Measurements from ENCODE around the gene MLLT6.

The MLLT6 gene

DNA sequence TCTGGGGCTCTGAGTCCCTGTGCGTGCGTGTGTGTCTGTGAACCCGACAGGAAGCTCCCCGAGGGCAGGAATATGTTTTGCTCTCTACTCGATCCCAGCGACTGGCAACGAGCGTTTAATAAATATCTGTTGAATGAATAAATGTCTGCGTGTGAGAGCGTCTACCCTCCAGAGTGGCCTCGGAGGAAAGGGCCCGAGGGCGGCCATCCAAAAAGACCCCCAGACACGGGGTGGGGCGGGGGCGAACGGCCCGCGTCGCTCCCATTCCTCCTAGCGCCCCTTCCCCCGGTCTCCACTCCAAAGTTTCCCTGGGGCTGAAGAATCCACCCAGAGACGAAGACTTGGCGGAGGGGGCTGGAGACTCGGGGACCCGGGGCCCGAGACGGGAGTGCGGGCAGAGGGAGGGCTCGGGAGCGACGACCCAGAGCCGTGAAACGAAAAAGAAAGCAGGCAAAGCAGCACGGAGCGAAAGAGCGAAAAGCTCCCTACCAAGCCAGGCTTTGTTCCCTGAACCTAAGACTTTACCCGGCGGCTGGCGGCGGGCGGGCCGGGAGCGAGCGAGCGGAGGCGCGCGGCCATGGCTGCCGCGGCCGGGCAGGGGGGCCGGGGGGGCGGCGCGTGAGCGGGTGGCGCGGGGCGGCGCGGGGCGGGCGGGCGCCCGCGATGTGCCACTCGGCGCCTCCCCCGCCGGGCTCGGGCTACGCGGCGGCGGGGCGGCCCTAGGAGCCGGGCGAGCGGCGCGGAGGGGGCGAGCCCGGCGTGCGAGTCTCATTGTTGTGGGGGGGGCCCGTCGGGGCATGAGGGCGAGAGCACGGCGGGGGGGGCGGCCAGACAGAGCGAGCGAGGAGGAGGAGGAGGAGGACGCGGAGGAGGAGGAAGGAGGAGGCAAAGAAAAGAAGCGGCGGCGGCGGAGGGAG, at the start of gene MLLT6:
TSS of gene MLLT6 (plus strand) at position 668 of the 917 bp plus-strand sequence. CDS start 360 bp downstream, outside the sequence.
- peak; percentile 43 for DNase-seq

GRCh38 chr17:38656959-38657823, 47.9 kb upstream of the MLLT6 start:
- DNase-seq: no peak

- DNase-seq: no peak
These were observed 47.0 kb upstream of the MLLT6 start for GRCh38 chr17:38657824-38658740.

- DNase-seq: no peak
These were observed 46.2 kb upstream of the MLLT6 start for GRCh38 chr17:38658741-38659345.

DNA sequence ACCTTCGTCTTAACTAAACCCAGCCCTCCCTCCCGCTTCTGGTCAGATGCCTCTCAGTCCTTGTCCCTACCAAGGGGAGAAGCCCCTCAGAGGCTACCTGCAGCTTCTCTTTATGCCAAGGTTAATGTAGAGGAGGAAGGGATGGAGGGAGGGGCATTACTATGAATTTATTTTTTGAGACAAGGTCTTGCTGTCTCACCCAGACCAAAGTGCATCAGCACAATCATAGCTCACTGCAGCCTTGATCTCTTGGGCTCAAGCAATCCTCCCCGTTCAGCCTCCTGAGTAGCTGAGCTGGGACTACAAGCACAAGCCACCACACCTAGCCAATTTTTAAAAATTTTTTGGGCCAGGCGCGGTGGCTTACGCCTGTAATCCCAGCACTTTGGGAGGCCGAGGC, 45.7 kb upstream of the MLLT6 start:
- no peak for DNase-seq

DNA sequence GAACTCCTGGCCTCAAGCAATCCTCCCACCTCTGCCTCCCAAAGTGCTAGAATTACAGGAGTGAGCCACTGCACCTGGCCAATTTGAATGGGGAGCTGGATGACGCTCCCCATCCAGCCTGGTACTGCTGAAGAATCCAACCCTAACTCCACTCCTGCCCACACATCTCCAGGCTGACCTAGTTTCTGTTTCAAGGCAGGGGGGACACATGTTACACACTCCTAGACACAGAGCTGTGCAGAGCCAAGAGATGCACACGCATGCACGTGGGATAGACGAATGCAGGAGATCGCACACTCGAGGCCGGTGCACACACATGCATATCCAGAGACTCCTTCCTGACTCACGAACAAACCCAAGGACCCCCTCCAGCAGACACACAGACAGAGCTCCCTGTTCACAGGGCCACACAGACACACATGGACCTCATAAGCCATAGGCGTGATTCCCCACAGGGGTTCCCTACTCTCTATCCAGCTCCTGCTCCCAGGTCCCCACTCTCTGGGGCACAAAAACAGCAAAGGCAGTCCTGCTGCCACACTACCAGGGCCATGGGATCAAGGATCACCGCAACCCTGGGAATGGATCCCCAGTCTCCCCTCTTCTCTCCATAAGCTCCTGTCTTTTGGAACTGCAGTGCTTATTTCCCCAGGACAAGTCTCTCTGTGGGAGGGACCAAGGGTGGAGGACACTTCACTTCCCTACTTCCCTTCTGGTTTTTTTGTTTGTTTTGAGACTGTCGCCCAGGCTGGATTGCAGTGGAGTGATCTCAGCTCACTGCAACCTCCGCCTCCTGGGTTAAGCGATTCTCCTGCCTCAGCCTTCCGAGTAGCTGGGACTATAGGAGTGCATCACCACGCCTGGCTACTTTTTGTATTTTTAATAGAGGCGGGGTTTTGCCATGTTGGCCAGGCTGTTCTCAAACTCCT, 44.7 kb upstream of the MLLT6 start:
- no peak for DNase-seq

DNA sequence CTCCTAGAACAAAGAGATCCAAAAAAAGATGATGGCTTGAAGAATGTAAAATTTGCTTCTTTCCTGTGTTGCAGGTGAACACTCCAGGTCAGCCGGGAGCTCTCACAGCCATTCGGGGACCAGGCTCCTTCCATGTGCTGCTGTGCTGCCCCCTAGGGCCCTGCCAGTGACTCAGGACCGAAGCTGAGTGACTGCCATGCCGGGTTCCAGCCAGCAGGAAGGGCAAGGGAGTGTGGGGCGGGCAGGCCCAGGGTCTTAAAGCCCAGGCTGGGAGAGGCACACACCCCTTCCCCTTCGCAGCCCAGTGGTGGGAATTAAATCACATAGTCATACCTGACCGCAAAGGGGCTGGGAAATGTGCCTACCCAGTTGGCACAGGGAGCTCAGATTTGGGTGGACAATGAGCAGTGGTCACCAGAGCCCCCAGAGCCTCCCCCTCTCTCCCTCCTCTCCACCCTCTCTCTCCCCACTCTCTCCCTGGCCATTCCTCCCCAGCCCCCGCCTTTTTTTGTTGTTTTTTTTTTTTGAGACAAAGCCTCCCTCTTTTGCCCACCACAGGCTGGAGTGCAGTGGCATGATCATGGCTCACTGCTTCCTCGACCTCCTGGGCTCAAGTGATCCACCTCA, 41.8 kb upstream of the MLLT6 start:
- peak; percentile 11 for DNase-seq

- DNase-seq: no peak
These were observed 41.0 kb upstream of the MLLT6 start for GRCh38 chr17:38663964-38664644.

DNA sequence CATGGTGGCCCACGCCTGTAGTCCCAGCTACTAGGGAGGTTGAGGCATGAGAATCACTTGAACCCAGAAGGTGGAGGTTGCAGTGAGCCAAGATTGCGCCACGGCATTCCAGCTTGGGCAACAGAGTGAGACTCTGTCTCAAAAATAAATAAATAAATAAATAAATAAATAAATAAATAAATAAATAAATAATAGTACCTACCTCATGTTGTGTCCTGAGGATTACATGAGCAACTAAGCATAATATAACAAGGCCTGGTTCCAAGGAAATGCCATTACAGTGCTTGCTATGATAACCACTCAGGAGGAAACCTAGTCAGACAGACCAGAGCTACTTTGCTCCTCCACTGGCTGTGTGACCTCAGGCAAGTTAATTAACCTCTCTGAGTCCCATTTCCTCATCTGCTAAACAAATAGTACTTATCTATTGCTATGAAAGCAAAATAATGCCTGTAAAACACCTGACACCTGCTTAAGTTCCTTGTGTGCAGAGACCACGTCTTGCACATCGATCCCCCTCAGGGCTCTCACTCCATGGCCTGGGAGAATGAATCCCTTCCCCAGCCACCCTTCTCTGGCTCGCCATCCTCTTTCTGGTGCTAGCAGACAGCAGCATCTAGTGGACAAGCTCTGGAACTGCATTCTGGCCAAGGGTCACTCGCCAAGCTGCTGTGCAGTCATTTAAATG, 37.8 kb upstream of the MLLT6 start:
- peak; percentile 8 for DNase-seq

- DNase-seq: no peak
These were observed 37.3 kb upstream of the MLLT6 start for GRCh38 chr17:38667787-38668122.

GRCh38 chr17:38669520-38669919, 35.6 kb upstream of the MLLT6 start:
- DNase-seq: no peak

- no peak for DNase-seq
These were observed 32.9 kb upstream of the MLLT6 start for GRCh38 chr17:38671939-38672720.

DNA sequence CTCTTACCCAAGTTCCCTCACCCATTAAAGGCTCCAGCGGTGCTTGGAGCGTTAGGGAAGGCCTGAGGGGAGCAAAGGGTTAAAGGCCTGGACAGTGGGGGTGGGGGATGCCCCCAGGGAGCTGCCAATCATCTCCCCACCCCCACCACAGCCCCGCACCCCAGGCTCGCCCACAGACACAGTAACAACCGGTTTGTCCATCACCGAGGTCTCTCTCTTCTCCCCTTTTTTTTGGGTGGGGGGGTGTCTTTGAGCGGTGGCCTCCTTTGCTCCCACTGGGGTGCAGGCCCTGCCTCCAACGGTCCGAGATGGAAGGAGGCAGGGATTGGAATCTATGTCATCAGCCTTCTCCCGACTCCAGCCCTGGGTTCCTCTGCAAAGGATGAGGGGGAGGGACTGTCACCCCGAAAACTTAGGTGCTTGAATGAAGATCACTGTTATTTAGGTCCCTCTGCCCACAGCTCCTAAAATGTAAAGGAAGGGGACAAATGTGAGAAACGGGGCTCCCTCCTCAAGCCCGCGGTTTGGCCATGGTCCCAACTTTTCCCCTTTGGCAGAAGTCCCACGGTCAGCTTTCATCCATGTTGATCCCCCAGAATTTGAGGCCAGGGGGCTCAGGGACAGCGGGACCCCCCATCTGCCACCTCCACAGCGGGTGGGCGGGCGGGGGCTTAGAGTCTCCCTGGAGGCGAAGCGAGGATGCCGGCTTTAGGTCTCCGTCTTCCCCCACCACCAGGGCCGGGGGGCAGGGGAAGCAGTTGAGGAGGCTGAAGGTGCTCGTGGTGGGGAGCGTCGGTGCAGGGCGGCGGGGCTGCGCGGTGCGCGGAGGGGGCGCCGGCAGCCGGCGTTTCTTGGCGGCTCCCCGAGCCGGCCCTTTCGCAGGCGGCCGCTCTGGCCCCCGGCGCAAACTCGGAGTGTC, 32.0 kb upstream of the MLLT6 start:
- no peak for DNase-seq

DNA sequence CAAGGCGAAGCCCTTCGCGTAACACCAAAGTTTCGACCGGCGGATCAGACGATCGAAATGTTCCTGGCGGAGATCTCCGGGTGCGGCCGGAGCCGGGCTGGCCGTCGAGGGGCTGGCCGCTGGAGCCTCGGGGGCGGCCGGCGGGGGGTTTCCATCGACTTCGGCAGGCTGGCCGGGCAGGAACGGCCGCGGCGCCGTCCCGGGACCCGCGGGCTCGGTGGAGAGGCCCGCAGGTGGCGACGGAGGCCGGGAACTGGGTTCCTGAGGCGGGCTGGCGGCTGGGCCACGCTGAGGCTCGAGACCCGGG, 31.4 kb upstream of the MLLT6 start:
- DNase-seq: no peak

DNA sequence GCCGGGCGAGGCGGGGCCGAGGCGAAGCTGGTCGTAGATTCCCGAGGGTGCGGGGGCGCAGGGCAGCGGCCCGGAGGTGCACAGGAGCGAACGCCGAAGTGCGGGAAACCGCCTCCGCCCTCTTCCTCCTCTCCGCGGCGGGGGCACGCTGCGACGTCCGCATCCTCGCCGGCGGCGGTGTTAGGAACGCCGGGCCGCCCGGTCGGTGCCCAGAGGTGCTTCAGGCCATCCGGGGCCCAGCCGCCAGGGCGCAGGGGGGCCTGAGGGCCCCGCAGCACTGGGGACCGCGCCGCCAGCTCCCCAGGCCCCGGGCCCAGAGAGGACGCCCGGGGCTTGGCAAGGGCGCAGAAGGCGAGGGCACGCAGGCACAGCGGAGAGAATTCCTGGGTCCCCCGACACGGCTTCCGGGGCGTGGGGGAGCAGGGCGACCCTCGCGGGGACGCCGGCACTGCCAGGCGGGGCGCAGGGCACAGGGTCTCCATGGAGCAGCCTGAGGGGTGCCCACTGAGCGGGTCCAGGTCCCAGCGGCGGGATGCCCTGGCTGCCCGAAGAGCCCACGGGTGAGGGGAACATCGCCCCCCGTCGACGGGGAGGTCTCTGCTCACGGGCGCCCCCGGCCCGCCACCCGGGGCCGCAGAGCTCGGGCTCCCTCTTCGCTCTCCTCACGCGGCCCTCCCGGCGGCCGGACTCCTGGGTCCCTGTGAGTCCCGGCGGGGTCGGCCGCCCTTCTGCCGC, 30.9 kb upstream of the MLLT6 start:
- no peak for DNase-seq

- peak; percentile 65 for DNase-seq
These were observed 30.1 kb upstream of the MLLT6 start, which contains the start of gene EPOP for GRCh38 chr17:38674749-38675615. TSS of gene EPOP (minus strand) at chr17:38674957. CDS start at chr17:38674495, 462 bp downstream.
